T-helper 17 cell (primary cell): ENCODE results near the gene PLCB3. TPM values are rescaled to one million over a fixed set of nuclear protein-coding genes. Genes with fewer than 3 reads are reported as not detected.

ENCODE experiments used
- ATAC-seq: fragments of 150-1000 bp; cut with Tn5 transposase; 2 replicates; pipeline ENCODE4 v1.10.0; 2021; ENCODE audit warnings: mild to moderate bottlenecking, moderate library complexity
- DNase-seq, 3 donors: peaks; one replicate each; pipeline versions ENCODE4 v3.0.0 to v3.0.0-alpha.2; 2020 to 2021
- H3K9me3 ChIP-seq: one replicate; pipeline ENCODE4 v1.7.0; 2013; ENCODE audit warnings: low read length, mild to moderate bottlenecking; ENCODE audit not compliant: control insufficient read depth, poor library complexity, severe bottlenecking
- H3K27ac Mint-ChIP-seq: one replicate; pipeline ENCODE4 v1.8.0; 2022; ENCODE audit warnings: mild to moderate bottlenecking, moderate library complexity, mixed read lengths
- H3K27me3 Mint-ChIP-seq: one replicate; pipeline ENCODE4 v1.8.0; 2022; ENCODE audit warnings: mixed read lengths
- H3K36me3 Mint-ChIP-seq: one replicate; pipeline ENCODE4 v1.8.0; 2022; ENCODE audit warnings: low read depth, mixed read lengths
- H3K4me1 Mint-ChIP-seq: one replicate; pipeline ENCODE4 v1.8.0; 2022; ENCODE audit warnings: mild to moderate bottlenecking, mixed read lengths
- H3K4me3 Mint-ChIP-seq: one replicate; pipeline ENCODE4 v1.8.0; 2022; ENCODE audit warnings: mild to moderate bottlenecking, moderate library complexity, mixed read lengths
- total RNA-seq, 4 donors: library from RNA in 2 of 4; stranded (reverse) in 2 of 4; gene quantifications; one replicate each; pipeline ENCODE4 v1.2.3 and lab custom pipeline; 2022 to 2026

The PLCB3 gene
- total RNA-seq, 2 donors from 2014 or later = 5.9 TPM

GRCh38 chr11:64225608-64226506 is 25.5 kb upstream of the PLCB3 start, which contains the start of the genes NUDT22 and TRPT1:
NUDT22 (plus strand) TSS chr11:64226274; CDS start chr11:64226653, 379 bp downstream.
TRPT1 (minus strand) TSS chr11:64226186; CDS start chr11:64225860, 326 bp downstream.
- Mint-ChIP-seq H3K4me1 (peaks cover 25% of the 10 kb centered on the region), H3K27ac (peak within 1 kb of the TSS; percentile 77), H3K27me3 (no peaks in the 10 kb centered on the region), H3K4me3 (peak within 1 kb of the TSS; percentile 91), H3K36me3 (no peaks in the 10 kb centered on the region)
- ATAC-seq = peak; percentile 75
- no peaks in the 10 kb centered on the region for H3K9me3 ChIP-seq
- DNase-seq = peak; percentile 83 to 87 (median 86)

DNA sequence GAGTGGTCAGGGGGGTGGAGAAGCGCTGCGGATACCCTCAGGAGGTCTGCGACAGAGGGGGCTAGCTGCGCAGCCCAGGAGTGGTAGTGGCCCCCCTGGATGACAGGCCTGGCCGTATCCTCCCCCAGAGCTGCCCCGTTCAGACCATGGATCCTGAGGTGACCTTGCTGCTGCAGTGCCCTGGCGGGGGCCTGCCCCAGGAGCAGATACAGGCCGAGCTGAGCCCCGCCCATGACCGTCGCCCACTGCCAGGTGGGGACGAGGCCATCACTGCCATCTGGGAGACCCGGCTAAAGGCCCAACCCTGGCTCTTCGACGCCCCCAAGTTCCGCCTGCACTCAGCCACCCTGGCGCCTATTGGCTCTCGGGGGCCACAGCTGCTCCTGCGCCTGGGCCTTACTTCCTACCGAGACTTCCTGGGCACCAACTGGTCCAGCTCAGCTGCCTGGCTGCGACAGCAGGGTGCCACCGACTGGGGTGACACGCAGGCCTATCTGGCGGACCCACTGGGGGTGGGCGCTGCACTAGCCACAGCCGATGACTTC is 24.8 kb upstream of the PLCB3 start:
- ATAC-seq (peak; percentile 21), DNase-seq (peak in 2 of 3 donors; percentile 36 to 53)
- H3K4me3 Mint-ChIP-seq = peak overlapping the region; percentile 91
- no peaks in the 10 kb centered on the region for H3K27me3 Mint-ChIP-seq
- H3K27ac Mint-ChIP-seq = peak overlapping the region; percentile 77
- H3K9me3 ChIP-seq = no peaks in the 10 kb centered on the region
- H3K36me3 Mint-ChIP-seq = no peaks in the 10 kb centered on the region
- peaks cover 26% of the 10 kb centered on the region for H3K4me1 Mint-ChIP-seq

- Mint-ChIP-seq H3K4me1 (peaks cover 30% of the 10 kb centered on the region), H3K4me3 (peak overlapping the region; percentile 91), H3K27me3 (no peaks in the 10 kb centered on the region), H3K27ac (peak overlapping the region; percentile 77), H3K36me3 (no peaks in the 10 kb centered on the region)
- ATAC-seq = no peak
- no peaks in the 10 kb centered on the region for H3K9me3 ChIP-seq
- DNase-seq = no peak
Observed at GRCh38 chr11:64227405-64227956, 23.8 kb upstream of the PLCB3 start.

- DNase-seq (no peak), ATAC-seq (no peak)
- H3K36me3 Mint-ChIP-seq = no peaks in the 10 kb centered on the region
- no peaks in the 10 kb centered on the region for H3K27me3 Mint-ChIP-seq
- H3K4me3 Mint-ChIP-seq = peak overlapping the region; percentile 92
- H3K4me1 Mint-ChIP-seq = peaks cover 30% of the 10 kb centered on the region
- H3K9me3 ChIP-seq = no peaks in the 10 kb centered on the region
- peak overlapping the region; percentile 90 for H3K27ac Mint-ChIP-seq
Observed at GRCh38 chr11:64229090-64229743, 22.1 kb upstream of the PLCB3 start.

GRCh38 chr11:64229744-64230170 is 21.6 kb upstream of the PLCB3 start:
- no peaks in the 10 kb centered on the region for H3K9me3 ChIP-seq
- Mint-ChIP-seq H3K27me3 (no peaks in the 10 kb centered on the region), H3K27ac (peak overlapping the region; percentile 90), H3K36me3 (no peaks in the 10 kb centered on the region), H3K4me3 (peak overlapping the region; percentile 92), H3K4me1 (peaks cover 30% of the 10 kb centered on the region)
- ATAC-seq = no peak
- DNase-seq = no peak

DNA sequence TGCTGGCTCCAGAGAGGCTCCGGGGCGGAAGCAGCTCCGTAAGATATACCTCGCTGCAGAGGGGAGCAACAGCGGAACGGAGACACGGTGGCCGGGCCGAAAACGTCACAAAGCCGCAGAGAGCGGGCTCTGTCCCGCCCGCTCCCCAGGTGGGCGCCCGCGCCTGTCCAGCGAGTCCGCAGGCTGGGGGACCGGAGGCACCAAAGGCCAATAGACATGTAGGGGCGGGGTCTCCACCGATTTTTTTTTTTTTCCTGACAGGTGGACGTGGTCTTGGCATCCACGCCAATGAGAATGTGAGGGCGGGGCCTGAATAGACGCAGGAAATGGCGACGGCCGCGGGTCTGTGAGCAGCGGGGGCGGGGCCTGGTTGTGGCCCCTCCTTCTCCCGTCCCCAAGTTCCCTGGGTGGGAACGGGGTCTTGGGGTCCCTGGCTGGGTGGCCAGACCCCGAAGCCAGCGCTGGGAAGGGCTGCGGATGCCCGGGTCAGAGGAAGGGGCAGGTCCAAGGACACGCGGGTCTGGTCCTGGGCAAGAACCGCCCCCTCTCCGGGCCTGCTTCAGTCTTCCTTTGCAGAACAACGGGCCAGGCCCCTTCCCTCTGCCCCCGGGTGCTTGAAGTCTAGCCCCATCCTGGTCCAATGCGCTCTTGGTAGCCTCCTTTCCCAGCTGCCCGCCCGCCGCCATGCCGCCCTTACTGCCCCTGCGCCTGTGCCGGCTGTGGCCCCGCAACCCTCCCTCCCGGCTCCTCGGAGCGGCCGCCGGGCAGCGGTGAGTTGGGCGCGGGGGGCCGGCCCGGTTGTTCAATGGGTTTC is 21.0 kb upstream of the PLCB3 start, which contains the start of gene DNAJC4:
Gene DNAJC4, plus strand, starts transcription at position 378 of the 814 bp plus-strand sequence. Its CDS starts 307 bp downstream, at position 685.
- no peaks in the 10 kb centered on the region for H3K27me3 Mint-ChIP-seq
- H3K4me3 Mint-ChIP-seq = peak within 1 kb of the TSS; percentile 92
- peak; percentile 72 to 83 (median 83) for DNase-seq
- H3K9me3 ChIP-seq = no peaks in the 10 kb centered on the region
- peaks cover 34% of the 10 kb centered on the region for H3K4me1 Mint-ChIP-seq
- peak within 1 kb of the TSS; percentile 90 for H3K27ac Mint-ChIP-seq
- H3K36me3 Mint-ChIP-seq = no peaks in the 10 kb centered on the region
- peak; percentile 68 for ATAC-seq

DNA sequence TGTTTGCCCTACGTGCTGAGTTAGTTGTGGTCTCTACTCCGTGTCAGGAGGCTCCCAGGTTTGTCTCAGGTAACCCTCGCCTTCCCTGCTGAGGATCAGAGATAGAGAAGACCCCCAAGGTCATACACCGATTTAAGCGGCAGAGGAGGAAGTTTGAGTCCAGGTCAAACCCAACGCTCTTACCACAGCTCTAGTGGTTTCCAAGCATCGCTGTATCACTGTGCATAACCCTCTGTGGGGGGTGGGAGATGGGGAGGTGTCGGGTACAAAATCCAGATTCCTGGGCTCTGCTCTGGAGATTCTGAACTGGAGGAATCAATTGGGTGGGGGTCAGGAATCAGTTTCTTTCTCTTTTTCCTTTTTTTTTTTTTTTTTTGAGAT is 20.4 kb upstream of the PLCB3 start:
- Mint-ChIP-seq H3K27me3 (no peaks in the 10 kb centered on the region), H3K36me3 (no peaks in the 10 kb centered on the region), H3K4me3 (peak overlapping the region; percentile 92), H3K4me1 (peaks cover 35% of the 10 kb centered on the region), H3K27ac (peak overlapping the region; percentile 90)
- ATAC-seq (no peak), DNase-seq (no peak)
- no peaks in the 10 kb centered on the region for H3K9me3 ChIP-seq

DNA sequence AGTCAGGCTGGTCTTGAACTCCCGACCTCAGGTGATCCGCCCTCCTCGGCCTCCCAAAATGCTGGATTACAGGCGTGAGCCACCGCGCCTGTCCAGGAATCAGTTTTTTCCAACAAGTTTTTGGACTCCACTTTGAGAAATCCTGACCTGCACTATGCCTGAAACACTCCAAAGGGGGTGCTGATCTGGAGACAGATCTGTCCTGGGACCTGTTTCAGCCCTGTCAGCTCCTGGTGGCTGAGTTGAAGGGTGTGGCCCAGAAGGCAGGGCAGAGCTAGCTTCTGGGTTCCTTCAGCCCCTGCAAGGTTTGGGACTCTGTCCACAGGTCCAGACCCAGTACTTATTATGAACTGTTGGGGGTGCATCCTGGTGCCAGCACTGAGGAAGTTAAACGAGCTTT is 19.8 kb upstream of the PLCB3 start:
- H3K27ac Mint-ChIP-seq = peak overlapping the region; percentile 90

DNA sequence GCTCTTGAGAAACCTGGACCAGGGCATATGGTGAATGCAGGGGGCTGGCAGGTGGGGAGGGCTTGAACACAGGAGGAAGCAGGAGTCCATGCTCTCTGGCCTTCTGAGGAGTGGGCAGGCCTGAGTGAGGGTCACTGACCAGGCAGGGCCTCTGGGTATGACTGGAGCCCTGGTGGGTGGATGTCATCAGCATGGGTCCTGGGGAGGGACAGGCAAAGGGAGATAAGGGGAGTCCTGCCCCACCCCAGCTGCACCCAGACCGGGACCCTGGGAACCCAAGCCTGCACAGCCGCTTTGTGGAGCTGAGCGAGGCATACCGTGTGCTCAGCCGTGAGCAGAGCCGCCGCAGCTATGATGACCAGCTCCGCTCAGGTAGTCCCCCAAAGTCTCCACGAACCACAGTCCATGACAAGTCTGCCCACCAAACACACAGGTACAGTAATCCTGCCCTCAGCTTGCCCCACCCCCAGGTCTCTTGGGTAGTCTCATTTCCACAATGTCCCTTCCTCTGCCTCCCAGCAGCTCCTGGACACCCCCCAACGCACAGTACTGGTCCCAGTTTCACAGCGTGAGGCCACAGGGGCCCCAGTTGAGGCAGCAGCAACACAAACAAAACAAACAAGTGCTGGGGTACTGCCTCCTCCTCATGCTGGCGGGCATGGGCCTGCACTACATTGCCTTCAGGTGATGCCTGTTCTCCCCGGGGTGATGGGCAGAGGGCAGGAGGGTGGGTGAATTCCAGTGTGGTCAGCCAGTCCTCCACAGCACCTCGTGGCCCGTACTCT is 19.0 kb upstream of the PLCB3 start:
- DNase-seq (no peak), ATAC-seq (no peak)
- Mint-ChIP-seq H3K4me3 (peak overlapping the region; percentile 92), H3K27me3 (no peaks in the 10 kb centered on the region), H3K36me3 (no peaks in the 10 kb centered on the region), H3K4me1 (peaks cover 26% of the 10 kb centered on the region), H3K27ac (peak overlapping the region; percentile 90)
- no peaks in the 10 kb centered on the region for H3K9me3 ChIP-seq

More for the DNA sequence above, 19.8 kb upstream of the PLCB3 start:
- Mint-ChIP-seq H3K27me3 (no peaks in the 10 kb centered on the region), H3K4me1 (peaks cover 34% of the 10 kb centered on the region), H3K4me3 (peak overlapping the region; percentile 92), H3K36me3 (no peaks in the 10 kb centered on the region)
- H3K9me3 ChIP-seq = no peaks in the 10 kb centered on the region
- ATAC-seq (no peak), DNase-seq (no peak)

GRCh38 chr11:64232967-64233315 is 18.4 kb upstream of the PLCB3 start:
- DNase-seq (no peak), ATAC-seq (no peak)
- Mint-ChIP-seq H3K27me3 (no peaks in the 10 kb centered on the region), H3K36me3 (no peaks in the 10 kb centered on the region), H3K27ac (peak overlapping the region; percentile 79), H3K4me1 (peaks cover 25% of the 10 kb centered on the region), H3K4me3 (peak overlapping the region; percentile 82)
- no peaks in the 10 kb centered on the region for H3K9me3 ChIP-seq

DNA sequence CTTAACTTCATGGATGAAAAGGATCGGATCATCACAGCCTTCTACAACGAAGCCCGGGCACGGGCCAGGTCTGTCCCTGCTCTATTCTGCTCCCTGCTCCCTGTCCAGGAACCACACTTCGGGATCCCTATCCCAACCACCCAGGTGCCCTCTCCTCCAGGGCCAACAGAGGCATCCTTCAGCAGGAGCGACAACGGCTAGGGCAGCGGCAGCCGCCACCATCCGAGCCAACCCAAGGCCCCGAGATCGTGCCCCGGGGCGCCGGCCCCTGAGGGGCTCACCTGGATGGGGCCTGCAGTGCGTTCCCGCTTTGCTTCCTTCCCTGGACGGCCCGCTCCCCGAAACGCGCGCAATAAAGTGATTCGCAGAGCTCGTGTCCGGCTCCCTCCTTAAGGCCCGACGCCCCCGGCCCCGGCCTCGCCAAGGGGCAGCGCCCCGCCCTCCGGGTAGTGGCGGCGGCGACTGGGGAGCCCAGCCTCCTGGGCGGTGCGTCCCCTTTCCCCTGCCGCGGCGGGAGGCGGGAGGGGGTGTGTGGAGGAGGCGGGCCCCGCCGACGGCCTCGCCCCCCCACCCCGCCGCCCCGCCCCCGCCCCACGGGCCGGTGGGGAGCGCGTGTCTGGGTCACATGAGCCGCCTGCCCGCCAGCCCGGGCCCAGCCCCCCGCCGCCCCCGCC is 17.3 kb upstream of the PLCB3 start, which contains the start of gene VEGFB:
Gene VEGFB, plus strand, starts transcription at position 672 of the 674 bp plus-strand sequence. CDS start 250 bp downstream, outside the sequence.
- H3K36me3 Mint-ChIP-seq = no peaks in the 10 kb centered on the region
- H3K4me1 Mint-ChIP-seq = peaks cover 25% of the 10 kb centered on the region
- H3K27ac Mint-ChIP-seq = peak within 1 kb of the TSS; percentile 98
- H3K27me3 Mint-ChIP-seq = no peaks in the 10 kb centered on the region
- ATAC-seq = peak; percentile 65
- no peaks in the 10 kb centered on the region for H3K9me3 ChIP-seq
- DNase-seq = peak; percentile 47 to 81 (median 77)
- peak within 1 kb of the TSS; percentile 82 for H3K4me3 Mint-ChIP-seq
